Esophagus squamous epithelium (tissue), 4 donors: ENCODE data around the gene RIMS3.

Source experiments
- POLR2A ChIP-seq, 4 donors: fragments of 450-650 bp; IDR thresholded peaks; one replicate each; pipeline ENCODE4 v1.6.1; 2017; ENCODE audit warnings: antibody characterized with exemption in 4 of 4, mild to moderate bottlenecking in 4 of 4, moderate library complexity in 3 of 4
- TF ChIP-seq, protein P1 (sequence below), 6 experiments: fragments of 450-650 bp in 4 of 6; fragments of 200-600 bp in 2 of 6; sonication (generic) in 2 of 6; IDR thresholded peaks; one replicate each; pipeline ENCODE4 v1.5.1; 2016 to 2019; ENCODE audit warnings: antibody characterized with exemption in 6 of 6, mild to moderate bottlenecking in 4 of 6, moderate library complexity in 4 of 6

GRCh38 chr1:40633931-40634376 is 31.5 kb downstream of the RIMS3 start:
- TF ChIP-seq, protein P1, sequence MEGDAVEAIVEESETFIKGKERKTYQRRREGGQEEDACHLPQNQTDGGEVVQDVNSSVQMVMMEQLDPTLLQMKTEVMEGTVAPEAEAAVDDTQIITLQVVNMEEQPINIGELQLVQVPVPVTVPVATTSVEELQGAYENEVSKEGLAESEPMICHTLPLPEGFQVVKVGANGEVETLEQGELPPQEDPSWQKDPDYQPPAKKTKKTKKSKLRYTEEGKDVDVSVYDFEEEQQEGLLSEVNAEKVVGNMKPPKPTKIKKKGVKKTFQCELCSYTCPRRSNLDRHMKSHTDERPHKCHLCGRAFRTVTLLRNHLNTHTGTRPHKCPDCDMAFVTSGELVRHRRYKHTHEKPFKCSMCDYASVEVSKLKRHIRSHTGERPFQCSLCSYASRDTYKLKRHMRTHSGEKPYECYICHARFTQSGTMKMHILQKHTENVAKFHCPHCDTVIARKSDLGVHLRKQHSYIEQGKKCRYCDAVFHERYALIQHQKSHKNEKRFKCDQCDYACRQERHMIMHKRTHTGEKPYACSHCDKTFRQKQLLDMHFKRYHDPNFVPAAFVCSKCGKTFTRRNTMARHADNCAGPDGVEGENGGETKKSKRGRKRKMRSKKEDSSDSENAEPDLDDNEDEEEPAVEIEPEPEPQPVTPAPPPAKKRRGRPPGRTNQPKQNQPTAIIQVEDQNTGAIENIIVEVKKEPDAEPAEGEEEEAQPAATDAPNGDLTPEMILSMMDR (IDR thresholded peaks at IDR 0.05) = no peak
- TF ChIP-seq POLR2A (IDR thresholded peaks at IDR 0.05) = no peak
